CD14-positive monocyte (primary cell): ENCODE data around the gene RYK. TPM values are rescaled to one million over a fixed set of nuclear protein-coding genes. Genes with fewer than 3 reads are reported as not detected.

Experiments
- DNase-seq, 3 donors: peaks; one replicate each; pipeline ENCODE4 v3.0.0-alpha.2; 2011 to 2022
- H2AFZ ChIP-seq: 2 replicates; pipeline ENCODE4 v1.6.0; 2012; ENCODE audit warnings: mild to moderate bottlenecking, low read depth, low read length, inconsistent platforms; ENCODE audit not compliant: insufficient read depth, poor library complexity, severe bottlenecking
- H3K27ac ChIP-seq, 2 donors: 1 replicate in 1 of 2; 2 replicates in 1 of 2; pipeline ENCODE4 v1.5.1; 2012 to 2013; ENCODE audit warnings: low read length in 2 of 2, control low read depth in 1 of 2, inconsistent platforms in 1 of 2, low read depth in 1 of 2, mild to moderate bottlenecking in 1 of 2
- H3K27me3 ChIP-seq, 2 donors: one replicate each; pipeline versions ENCODE4 v1.6.0 to v1.6.1; 2011 to 2013; ENCODE audit warnings: low read length in 2 of 2; ENCODE audit not compliant: control insufficient read depth in 2 of 2, insufficient read depth in 2 of 2
- H3K36me3 ChIP-seq, 2 donors: replicated peaks in 1 of 2; 1 replicate in 1 of 2; 2 replicates in 1 of 2; pipeline versions ENCODE4 v1.5.1 to v1.6.1; 2012 to 2013; ENCODE audit warnings: low read length in 2 of 2, control low read depth in 1 of 2, inconsistent platforms in 1 of 2, mild to moderate bottlenecking in 1 of 2; ENCODE audit not compliant: insufficient read depth in 2 of 2, control insufficient read depth in 1 of 2
- H3K4me1 ChIP-seq, 2 donors: 1 replicate in 1 of 2; 2 replicates in 1 of 2; pipeline versions ENCODE4 v1.5.1 to v1.6.1; 2012 to 2013; ENCODE audit warnings: low read length in 2 of 2, control low read depth in 1 of 2, inconsistent platforms in 1 of 2, mild to moderate bottlenecking in 1 of 2, moderate library complexity in 1 of 2; ENCODE audit not compliant: insufficient read depth in 2 of 2, control insufficient read depth in 1 of 2
- H3K4me2 ChIP-seq: replicated peaks from 2 replicates; pipeline ENCODE3; 2012; ENCODE audit warnings: low read length, moderate library complexity, mild to moderate bottlenecking; ENCODE audit not compliant: poor library complexity, severe bottlenecking; ENCODE audit errors: extremely low read depth
- H3K4me3 ChIP-seq, 3 experiments: fragments of 200-600 bp in 1 of 3; sonication (generic) in 1 of 3; replicated peaks in 1 of 3; 1 replicate in 2 of 3; 2 replicates in 1 of 3; pipeline ENCODE4 v1.5.1; 2011 to 2013; ENCODE audit warnings: low read length in 3 of 3, mild to moderate bottlenecking in 3 of 3, control low read depth in 2 of 3, low read depth in 2 of 3, inconsistent platforms in 1 of 3, moderate library complexity in 1 of 3
- H3K79me2 ChIP-seq: 2 replicates; pipeline ENCODE4 v1.6.0; 2012; ENCODE audit warnings: mild to moderate bottlenecking, control low read depth, inconsistent platforms, low read length, moderate library complexity; ENCODE audit not compliant: insufficient read depth
- H3K9ac ChIP-seq: 2 replicates; pipeline ENCODE4 v1.6.0; 2017; ENCODE audit warnings: low read length, mild to moderate bottlenecking; ENCODE audit not compliant: insufficient read depth, poor library complexity, severe bottlenecking
- H3K9me3 ChIP-seq, 2 donors: replicated peaks in 1 of 2; 1 replicate in 1 of 2; 2 replicates in 1 of 2; pipeline versions ENCODE4 v1.5.1 to v1.6.1; 2012 to 2013; ENCODE audit warnings: low read length in 2 of 2, control low read depth in 1 of 2; ENCODE audit not compliant: control insufficient read depth in 1 of 2, insufficient read depth in 1 of 2
- H4K20me1 ChIP-seq: 2 replicates; pipeline ENCODE4 v1.6.0; 2012; ENCODE audit warnings: mild to moderate bottlenecking, low read length, control low read depth, moderate library complexity; ENCODE audit not compliant: insufficient read depth
- H3K27ac Mint-ChIP-seq, 7 donors: one replicate each; pipeline ENCODE4 v1.8.0; 2020; ENCODE audit warnings: mild to moderate bottlenecking in 7 of 7, mixed read lengths in 7 of 7, moderate library complexity in 6 of 7, inconsistent platforms in 2 of 7
- H3K27me3 Mint-ChIP-seq, 3 donors: one replicate each; pipeline ENCODE4 v1.8.0; 2021 to 2022; ENCODE audit warnings: low read depth in 3 of 3, mild to moderate bottlenecking in 3 of 3, mixed read lengths in 3 of 3, moderate library complexity in 3 of 3, inconsistent platforms in 1 of 3
- H3K36me3 Mint-ChIP-seq, 2 donors: one replicate each; pipeline ENCODE4 v1.8.0; 2020; ENCODE audit warnings: mixed read lengths in 2 of 2, inconsistent platforms in 1 of 2, mild to moderate bottlenecking in 1 of 2
- H3K4me1 Mint-ChIP-seq: one replicate; pipeline ENCODE4 v1.8.0; 2020; ENCODE audit warnings: mild to moderate bottlenecking, mixed read lengths
- H3K4me3 Mint-ChIP-seq, 2 donors: one replicate each; pipeline ENCODE4 v1.8.0; 2020; ENCODE audit warnings: mild to moderate bottlenecking in 2 of 2, mixed read lengths in 2 of 2, moderate library complexity in 1 of 2
- H3K9me3 Mint-ChIP-seq, 7 donors: one replicate each; pipeline ENCODE4 v1.8.0; 2020 to 2022; ENCODE audit warnings: mixed read lengths in 7 of 7, mild to moderate bottlenecking in 6 of 7, moderate library complexity in 6 of 7, inconsistent platforms in 2 of 7
- CTCF ChIP-seq: fragments of 200-600 bp; IDR thresholded peaks from one replicate; pipeline ENCODE4 v1.8.0; 2022; ENCODE audit warnings: antibody characterized with exemption, mild to moderate bottlenecking
- WGBS: methylation state at CpG from one replicate; pipeline ENCODE4 v1.1.5; 2013; ENCODE audit warnings: missing lambda C conversion rate; ENCODE audit not compliant: insufficient coverage; 5-methylcytosine and 5-hydroxymethylcytosine counted together
- intact Hi-C, 2 donors: fragments of 100-400 bp; cut with micrococcal nuclease; formaldehyde crosslinking; loops; one replicate each; pipeline versions ENCODE4 v1.15.0 to v1.15.1; 2023
- polyA plus RNA-seq, 3 donors: library from polyadenylated mRNA; depleted of rRNA in 1 of 3; unstranded in 2 of 3; stranded (reverse) in 1 of 3; fragments of 300-500 nt in 2 of 3; fragments of >200 nt in 1 of 3; fragmentation: Illumina TruSeq in 2 of 3; gene quantifications; 1 replicate in 2 of 3; 2 replicates in 1 of 3; pipeline ENCODE4 v1.2.3, GENCODE V29; 2012 to 2021

RYK gene
- polyA plus RNA-seq, 3 donors = 3.5 to 14.2 (median 5.0) TPM

GRCh38 chr3:134294302-134295280 is 43.9 kb upstream of the RYK start:
- H3K36me3 Mint-ChIP-seq = no peaks in the 10 kb centered on the region
- no peak for DNase-seq
- no peak overlapping the region for H3K4me3 Mint-ChIP-seq
- Histone ChIP-seq H3K4me3 (no peak overlapping the region), H3K4me2 (no peak overlapping the region), H3K9me3 (no peaks in the 10 kb centered on the region), H3K9ac (no peak overlapping the region), H3K27me3 (peaks cover 9 to 11% of the 10 kb centered on the region in 2 donors), H3K79me2 (no peaks in the 10 kb centered on the region), H3K27ac (no peak overlapping the region), H3K36me3 (no peaks in the 10 kb centered on the region), H2AFZ (no peak overlapping the region), H4K20me1 (no peaks in the 10 kb centered on the region), H3K4me1 (no peaks in the 10 kb centered on the region)
- WGBS = 20% methylated on average over 1 of the region's 5 CpGs
- H3K9me3 Mint-ChIP-seq = peaks cover 0 to 3% (median 0%) of the 10 kb centered on the region in 7 donors
- H3K27me3 Mint-ChIP-seq = peaks cover 4 to 21% (median 18%) of the 10 kb centered on the region in 3 donors
- intact Hi-C loops = no loop called here
- no peak overlapping the region for H3K27ac Mint-ChIP-seq
- H3K4me1 Mint-ChIP-seq = peaks cover 2% of the 10 kb centered on the region
- TF ChIP-seq CTCF = no peak

GRCh38 chr3:134291319-134292254 is 40.9 kb upstream of the RYK start:
- peaks cover 0 to 3% (median 0%) of the 10 kb centered on the region in 7 donors for H3K9me3 Mint-ChIP-seq
- H3K36me3 Mint-ChIP-seq = no peaks in the 10 kb centered on the region
- no peak overlapping the region for H3K27ac ChIP-seq
- H3K4me1 Mint-ChIP-seq = peaks cover 2% of the 10 kb centered on the region
- DNase-seq = no peak
- H3K79me2 ChIP-seq = no peaks in the 10 kb centered on the region
- no peak overlapping the region for H3K4me2 ChIP-seq
- no peak overlapping the region for H3K4me3 ChIP-seq
- WGBS = no CpG with 5 or more reads among the region's 4 CpGs
- H3K4me3 Mint-ChIP-seq = peak overlapping the region in 1 of 2 donors; percentile 9
- H3K27me3 ChIP-seq = peaks cover 11 to 14% of the 10 kb centered on the region in 2 donors
- peaks cover 3 to 19% (median 18%) of the 10 kb centered on the region in 3 donors for H3K27me3 Mint-ChIP-seq
- H3K9ac ChIP-seq = no peak overlapping the region
- peak overlapping the region in 2 of 7 donors; percentile 15 to 63 for H3K27ac Mint-ChIP-seq
- H2AFZ ChIP-seq = no peak overlapping the region
- intact Hi-C loops = no loop called here
- TF ChIP-seq CTCF = no peak
- H3K36me3 ChIP-seq = no peaks in the 10 kb centered on the region
- H4K20me1 ChIP-seq = no peaks in the 10 kb centered on the region
- no peaks in the 10 kb centered on the region for H3K9me3 ChIP-seq
- H3K4me1 ChIP-seq = no peaks in the 10 kb centered on the region
